ENCODE measurements around the gene LRP10. TPM values are rescaled to one million over a fixed set of nuclear protein-coding genes. Genes with fewer than 3 reads are reported as not detected.

LRP10 gene
- total RNA-seq (2021; ENCODE audit: unreplicated experiment) (78.3 TPM), Bru-seq, nascent RNA (percentile 69 among the genes with signal in this experiment), BruChase-seq, experiment 1, labeled RNA remaining after a 2-hour chase (percentile 81 among the genes with signal in this experiment), BruChase-seq, experiment 2, labeled RNA remaining after a 6-hour chase (percentile 93 among the genes with signal in this experiment)
- 156 TPM for polyA plus RNA-seq (2012; ENCODE audit: insufficient read length)
- long read RNA-seq, full-length matches to known transcripts: 61 of 126 reads
- long read RNA-seq, partial matches to known transcripts: 56 of 126 reads
- long read RNA-seq, other reads (novel, unspliced or antisense): 9 of 126 reads

- Histone ChIP-seq H3K36me3 (ENCODE audit: control insufficient read depth, insufficient read depth, low read length) (no peaks in the 10 kb centered on the region; the same call in 1 of the 2 replicates), H3K4me3 (ENCODE audit: low read depth in 2 of 2, low read length in 2 of 2) (peak within 1 kb of the TSS; percentile 67 to 84), H3K27ac (ENCODE audit: low read length) (peak within 1 kb of the TSS; percentile 80), H3K4me1 (ENCODE audit: control insufficient read depth, insufficient read depth, low read length) (peaks cover 8% of the 10 kb centered on the region; the same call in 1 of the 2 replicates), H3K27me3 (ENCODE audit: control insufficient read depth, insufficient read depth, low read length) (no peaks in the 10 kb centered on the region), H3K9me3 (ENCODE audit: control insufficient read depth, insufficient read depth, low read depth, low read length) (no peaks in the 10 kb centered on the region)
- ChIA-PET CTCF (interaction anchor here (1.0 kb wide), 1 partner anchor 15 kb away, joined by 7 read pairs; no protein-coding TSS in a partner anchor), POLR2A (interaction anchor here (0.5 kb wide), 1 partner anchor 48 kb away, joined by 5 read pairs; no protein-coding TSS in a partner anchor)
- intact Hi-C loops (cut with micrococcal nuclease; ENCODE audit: unreplicated experiment) (no loop called here), in situ Hi-C loops (cut with HindIII; ENCODE audit: low pct_unique_long_range_greater_than_20kb, low sequenced_read_pairs) (no loop called here)
- TF ChIP-seq REST (IDR thresholded peaks at IDR 0.05; ENCODE audit: insufficient read depth in 1 of 2, low read depth in 2 of 2, low read length in 1 of 2) (no peak), CTCF (IDR thresholded peaks at IDR 0.05) (no peak), TCF7L2 (IDR thresholded peaks at IDR 0.05; ENCODE audit: low read depth, low read length) (no peak), POLR2AphosphoS5 (IDR thresholded peaks at IDR 0.05; ENCODE audit: low read depth, low read length) (peak; percentile 56; the same call in 1 of the 2 replicates), SIN3A (IDR thresholded peaks at IDR 0.05; ENCODE audit: borderline replicate concordance, insufficient read depth, low read depth, low read length) (0 out of 2 replicates have a peak, but pooled peaks have one; percentile 57)
- peak; percentile 96 for ATAC-seq
- DNase-seq (ENCODE audit: low read depth, low spot score): peak; percentile 86
- no TSS peak for BruUV-seq (replicated peaks)
Measured at GRCh38 chr14:22871224-22872032, at the start of gene LRP10. Gene LRP10, plus strand, starts transcription at chr14:22871740. Its CDS starts 564 bp downstream, at chr14:22872304.

- Histone ChIP-seq H3K27me3 (ENCODE audit: control insufficient read depth, insufficient read depth, low read length) (no peaks in the 10 kb centered on the region), H3K27ac (ENCODE audit: low read length) (peak overlapping the region; percentile 79), H3K4me3 (ENCODE audit: low read depth in 2 of 2, low read length in 2 of 2) (peak overlapping the region in 1 of 2 experiments; percentile 56; a peak in 2 of 4 replicates), H3K9me3 (ENCODE audit: control insufficient read depth, insufficient read depth, low read depth, low read length) (no peaks in the 10 kb centered on the region), H3K36me3 (ENCODE audit: control insufficient read depth, insufficient read depth, low read length) (no peaks in the 10 kb centered on the region), H3K4me1 (ENCODE audit: control insufficient read depth, insufficient read depth, low read length) (peaks cover 23% of the 10 kb centered on the region)
- ATAC-seq (no peak), DNase-seq (ENCODE audit: low read depth, low spot score) (no peak)
- ChIA-PET POLR2A (no interaction called here), CTCF (interaction anchor here (0.7 to 2.6 kb wide), 6 partner anchors 9 to 80 kb away, joined by 3 to 50 read pairs (median 6); no protein-coding TSS in a partner anchor)
- in situ Hi-C loops (cut with HindIII; ENCODE audit: low pct_unique_long_range_greater_than_20kb, low sequenced_read_pairs) (no loop called here), intact Hi-C loops (cut with micrococcal nuclease; ENCODE audit: unreplicated experiment) (loop anchor here (2.0 kb wide), 1 partner anchor 31 kb away; no protein-coding TSS in a partner anchor)
- BruUV-seq (replicated peaks): no TSS peak
- TF ChIP-seq REST (IDR thresholded peaks at IDR 0.05; ENCODE audit: insufficient read depth in 1 of 2, low read depth in 2 of 2, low read length in 1 of 2): no peak
- no peak for TF ChIP-seq CTCF (IDR thresholded peaks at IDR 0.05)
- no peak for TF ChIP-seq TCF7L2 (IDR thresholded peaks at IDR 0.05; ENCODE audit: low read depth, low read length)
- TF ChIP-seq SIN3A (IDR thresholded peaks at IDR 0.05; ENCODE audit: borderline replicate concordance, insufficient read depth, low read depth, low read length): no peak
- no peak for TF ChIP-seq POLR2AphosphoS5 (IDR thresholded peaks at IDR 0.05; ENCODE audit: low read depth, low read length)
Measured at GRCh38 chr14:22822016-22822570, 49.4 kb upstream of the LRP10 start.

All from Panc1 (cell line).